RPMI8226 (cell line): ENCODE results near the gene INCA1.
A peak's percentile ranks its signal among the peaks of the same experiment; 100 is the strongest.

Experiments
- DNase-seq: peaks from one replicate; pipeline ENCODE4 v3.0.0-alpha.2; 2015

The INCA1 gene

DNA sequence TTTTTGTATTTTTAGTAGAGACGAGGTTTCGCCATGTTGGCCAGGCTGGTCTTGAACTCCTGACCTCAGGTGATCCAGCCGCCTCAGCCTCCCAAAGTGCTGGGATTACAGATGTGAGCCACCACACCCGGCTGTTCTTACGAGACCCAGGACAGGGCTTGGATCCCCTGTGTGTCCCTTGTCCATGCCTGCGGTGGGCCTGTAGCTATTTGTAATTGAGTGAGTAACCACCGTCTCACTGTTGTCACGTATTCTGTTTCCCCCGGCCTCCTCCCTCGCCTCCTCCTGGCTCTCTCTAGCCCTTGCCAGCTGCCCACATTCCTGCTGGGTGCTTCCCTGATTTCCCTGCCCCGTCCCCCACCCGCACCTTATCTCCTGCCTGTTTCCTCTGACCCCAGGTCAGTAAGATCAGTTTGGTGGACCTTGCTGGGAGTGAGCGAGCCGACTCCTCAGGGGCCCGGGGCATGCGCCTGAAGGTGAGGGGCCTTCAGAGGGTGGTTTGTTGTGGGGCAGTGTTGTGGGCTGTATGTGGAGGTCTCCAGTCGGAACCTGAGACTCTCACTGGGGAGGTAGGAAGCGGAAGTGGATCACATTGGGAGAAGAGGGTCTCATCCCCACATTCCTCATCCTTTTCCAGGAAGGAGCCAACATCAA, 6.0 kb upstream of the INCA1 start:
- no peak for DNase-seq

GRCh38 chr17:5002121-5002788, 4.9 kb upstream of the INCA1 start:
- no peak for DNase-seq

GRCh38 chr17:5000237-5000639, 2.9 kb upstream of the INCA1 start:
- DNase-seq, result no peak

- DNase-seq, result no peak
Observed at GRCh38 chr17:4999430-5000093, 2.2 kb upstream of the INCA1 start.

DNA sequence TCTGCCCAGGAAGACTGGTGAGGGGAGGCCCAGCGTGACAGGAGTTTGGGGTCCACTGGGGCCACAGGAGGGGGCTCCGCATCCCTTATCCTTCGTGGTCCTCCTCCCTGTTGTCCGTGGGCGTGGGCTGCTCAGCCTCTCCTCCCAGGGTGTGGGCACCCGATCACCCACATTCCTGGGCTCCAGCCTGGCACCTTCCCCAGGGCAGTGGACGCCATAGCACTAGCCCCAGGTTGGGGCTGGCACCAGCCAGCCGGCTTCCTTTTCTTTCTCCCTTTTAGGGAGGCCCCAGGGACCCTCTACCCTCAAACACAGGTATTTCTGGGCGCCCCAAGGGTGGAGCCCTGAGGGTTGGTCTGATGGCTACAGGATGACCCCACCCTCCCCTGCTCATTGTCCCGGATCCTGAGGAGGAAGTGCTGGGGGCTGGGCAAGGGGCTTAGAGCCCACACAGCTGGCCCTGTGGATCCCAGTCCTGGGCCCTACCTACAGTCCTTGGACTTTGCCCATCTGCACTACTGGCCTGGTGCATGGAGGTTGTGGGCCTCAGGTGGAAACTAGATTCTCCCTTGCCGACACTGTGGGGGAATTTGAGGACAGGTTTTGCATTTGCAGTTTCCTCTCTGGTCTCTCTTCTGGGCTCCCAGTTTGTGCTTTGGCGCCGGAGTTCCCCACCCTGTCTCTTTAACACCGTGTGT, 1.6 kb upstream of the INCA1 start:
- no peak for DNase-seq

DNA sequence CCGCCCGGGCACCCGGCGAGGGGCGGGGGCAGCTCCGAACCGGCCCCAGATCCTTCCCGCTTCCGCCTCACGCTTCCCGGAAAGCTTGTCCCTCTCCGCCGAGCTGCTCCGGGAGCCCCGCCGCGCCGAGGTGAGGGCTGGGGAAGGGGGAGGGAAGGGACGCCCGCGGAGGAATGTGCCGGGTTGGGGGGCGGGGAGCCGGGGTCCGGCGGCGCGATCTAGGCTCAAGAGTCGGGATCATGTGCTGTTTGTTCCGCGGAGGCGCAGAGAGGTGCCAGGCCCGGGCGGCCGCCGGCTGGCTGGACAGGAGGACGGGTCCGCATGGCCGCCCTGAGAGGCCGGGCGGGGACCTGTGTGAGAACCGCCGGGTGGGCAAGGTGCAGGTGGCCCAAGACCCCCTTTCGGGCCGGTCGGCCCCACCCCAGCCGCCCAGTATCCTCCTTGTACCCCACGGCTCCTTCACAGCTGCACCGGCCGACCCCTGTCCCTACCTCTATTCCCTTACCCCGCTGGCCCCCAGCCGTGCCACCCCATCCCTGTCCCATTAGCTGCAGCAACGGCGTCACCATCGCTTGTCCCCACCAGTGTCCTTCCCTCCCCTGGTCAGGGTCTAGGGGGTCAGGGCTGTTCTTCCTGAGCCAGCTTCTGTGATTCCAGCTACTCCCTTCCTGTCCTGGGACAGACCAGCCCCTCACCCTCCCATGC, 857 bp upstream of the INCA1 start:
- peak; percentile 26 for DNase-seq

DNA sequence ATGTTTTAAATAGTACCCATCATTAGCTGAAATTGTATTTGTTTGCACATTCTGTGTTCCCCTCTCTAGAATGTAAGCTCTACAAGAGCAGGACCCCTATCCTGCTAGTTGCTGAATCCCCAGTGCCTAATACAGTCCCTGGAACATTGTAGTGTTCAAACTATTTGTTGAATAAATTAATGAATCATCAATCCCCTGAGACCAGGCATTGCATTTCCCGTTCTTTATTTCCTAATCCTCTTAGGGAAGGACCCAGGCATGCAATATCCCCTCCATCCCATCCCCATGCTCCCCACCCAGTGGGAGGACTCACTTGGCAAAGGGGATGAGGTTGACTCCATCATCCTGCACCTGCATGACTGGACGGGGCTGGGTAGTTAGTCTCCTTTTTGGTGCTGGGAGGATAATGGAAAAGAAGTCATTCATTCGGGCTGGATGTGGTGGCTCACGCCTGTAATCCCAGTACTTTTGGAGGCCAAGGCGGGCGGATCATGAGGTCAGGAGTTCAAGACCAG, 3.2 kb downstream of the INCA1 start:
- no peak for DNase-seq

DNA sequence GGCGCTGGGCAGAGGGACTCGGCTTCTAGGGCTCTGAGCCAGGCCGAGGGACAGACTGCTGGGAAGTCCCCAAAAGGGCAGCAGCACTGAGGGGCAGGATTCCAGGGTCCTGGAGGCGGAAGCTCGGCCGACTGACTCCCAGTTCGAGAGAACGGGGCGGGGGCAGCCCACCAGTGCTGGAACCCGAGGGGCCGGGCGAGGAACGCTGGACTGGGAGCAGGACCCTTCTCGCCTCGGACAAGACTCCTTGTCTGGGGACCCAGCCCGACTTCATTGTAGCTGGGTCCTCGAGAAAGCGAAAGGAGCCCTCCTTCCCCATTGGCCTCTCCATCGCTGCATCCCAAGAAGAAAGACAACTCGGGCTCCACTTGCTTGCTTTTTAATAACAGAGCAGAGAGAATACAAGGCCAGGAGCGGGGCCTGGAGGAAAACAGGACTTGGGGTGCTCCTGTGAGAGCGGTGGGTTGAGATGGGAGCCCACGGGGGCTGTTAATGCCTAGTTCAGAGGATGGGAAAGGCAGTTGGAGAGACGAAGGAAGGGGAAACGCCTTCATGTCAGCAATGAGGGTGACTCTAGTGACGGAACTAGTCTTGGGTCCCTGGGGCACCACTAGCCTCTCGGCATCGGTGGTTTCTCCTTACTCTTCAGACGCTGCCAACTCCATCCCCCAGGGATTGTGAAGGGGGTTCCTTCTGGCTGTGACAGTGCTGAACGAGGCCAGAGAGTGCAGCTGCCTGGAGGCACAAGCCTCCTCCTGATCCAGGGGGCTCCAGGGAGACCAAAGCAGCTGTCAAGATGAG, 9.4 kb downstream of the INCA1 start:
- DNase-seq, result no peak

- DNase-seq, result peak; percentile 82
Observed at GRCh38 chr17:4986951-4987766, 10.2 kb downstream of the INCA1 start, which contains the start of gene CAMTA2. TSS of gene CAMTA2 (minus strand) at chr17:4987675. CDS start at chr17:4986222, 1,453 bp downstream.

DNA sequence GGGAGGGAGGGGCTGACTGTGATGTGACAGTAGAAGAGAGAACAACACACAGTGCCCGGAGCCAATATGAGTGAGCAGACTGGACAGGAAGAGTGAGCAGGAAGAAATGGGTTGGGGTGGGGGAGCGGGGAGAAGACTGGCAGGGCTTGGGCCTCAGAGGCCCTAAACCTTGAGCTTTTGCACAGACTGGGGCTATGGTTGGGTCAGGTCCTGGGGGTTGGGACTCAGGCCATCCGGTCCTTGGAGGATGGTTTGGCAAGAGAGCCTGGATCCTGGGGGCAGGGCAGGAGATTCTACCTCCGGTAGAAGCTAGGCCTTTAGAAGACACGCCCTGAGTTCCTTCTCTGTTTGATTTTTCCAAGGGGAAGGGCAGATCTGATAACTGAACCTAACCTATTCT, 10.9 kb downstream of the INCA1 start:
- no peak for DNase-seq

GRCh38 chr17:4982305-4982704, 15.0 kb downstream of the INCA1 start:
- DNase-seq, result no peak

DNA sequence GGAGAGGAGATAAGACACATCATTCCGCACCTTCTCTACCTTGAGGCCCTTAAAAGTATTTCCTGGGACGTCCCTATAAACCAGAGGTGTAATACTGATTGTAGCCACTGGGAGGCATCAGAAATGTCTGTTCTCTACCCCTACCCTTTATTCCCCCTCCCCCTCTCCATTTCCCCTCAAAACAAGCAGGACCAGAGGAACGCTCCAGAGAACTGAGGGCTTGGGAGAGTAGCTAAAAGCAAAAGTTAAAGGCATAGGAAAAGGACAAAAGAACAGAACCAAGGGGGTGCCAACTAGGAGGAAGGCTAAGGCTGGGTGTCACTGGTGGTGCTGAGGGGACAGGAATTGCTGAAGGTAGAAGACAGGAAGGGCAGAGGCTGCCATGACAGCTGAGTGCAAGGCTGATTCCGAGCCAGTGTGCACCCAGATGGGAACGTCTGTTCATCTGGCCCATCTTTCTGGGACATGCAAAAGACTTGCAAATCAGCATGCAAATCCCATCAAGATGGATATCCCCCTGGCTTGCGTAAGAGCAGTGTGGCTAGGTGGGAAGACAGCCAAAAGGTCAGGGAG, 16.6 kb downstream of the INCA1 start:
- peak; percentile 52 for DNase-seq

GRCh38 chr17:4978726-4979125, 18.6 kb downstream of the INCA1 start:
- DNase-seq, result no peak

- no peak for DNase-seq
Observed at GRCh38 chr17:4974115-4974670, 23.1 kb downstream of the INCA1 start.

DNA sequence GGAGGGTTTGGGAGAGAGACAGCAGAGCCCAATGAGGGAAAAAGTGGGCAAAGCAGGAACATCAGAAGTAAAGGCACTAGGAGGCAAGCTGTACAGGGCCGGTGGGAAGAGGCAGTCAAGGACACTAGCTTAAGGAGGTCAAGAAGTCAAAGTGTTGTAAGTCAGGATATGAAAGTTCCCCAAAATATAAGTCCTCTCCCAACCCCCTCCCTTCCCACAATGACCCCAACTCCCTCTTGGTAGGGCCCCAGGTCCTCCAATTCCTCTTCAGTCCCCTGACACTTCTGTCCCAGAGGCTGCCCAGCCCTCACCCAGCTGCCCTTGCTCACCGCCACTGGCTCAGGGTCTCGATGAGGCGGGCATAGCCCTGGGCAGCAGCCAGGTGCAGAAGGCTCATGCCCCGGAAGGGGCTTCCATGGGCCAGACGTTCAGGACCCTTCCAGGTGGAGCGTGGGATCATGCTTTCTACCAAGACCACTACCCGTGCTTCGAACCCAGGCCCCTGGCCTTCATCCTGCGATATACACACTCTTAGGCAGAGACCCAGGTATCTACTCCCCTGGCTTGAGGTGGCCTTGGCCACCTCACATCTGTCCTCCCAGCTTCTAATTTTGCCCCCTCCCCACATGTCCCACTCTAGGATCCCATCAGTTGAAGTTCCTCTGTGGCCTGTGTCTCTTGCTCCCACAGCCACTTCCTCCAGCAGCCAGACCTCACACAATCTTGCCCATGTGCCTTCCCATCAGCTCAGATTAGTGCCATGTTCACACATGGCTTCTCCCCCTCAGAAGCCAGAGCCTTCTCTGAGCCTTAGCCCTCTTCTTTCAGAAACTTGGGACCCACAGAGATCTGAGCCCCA, 23.8 kb downstream of the INCA1 start:
- DNase-seq, result no peak

GRCh38 chr17:4972752-4973151, 24.6 kb downstream of the INCA1 start:
- no peak for DNase-seq

DNA sequence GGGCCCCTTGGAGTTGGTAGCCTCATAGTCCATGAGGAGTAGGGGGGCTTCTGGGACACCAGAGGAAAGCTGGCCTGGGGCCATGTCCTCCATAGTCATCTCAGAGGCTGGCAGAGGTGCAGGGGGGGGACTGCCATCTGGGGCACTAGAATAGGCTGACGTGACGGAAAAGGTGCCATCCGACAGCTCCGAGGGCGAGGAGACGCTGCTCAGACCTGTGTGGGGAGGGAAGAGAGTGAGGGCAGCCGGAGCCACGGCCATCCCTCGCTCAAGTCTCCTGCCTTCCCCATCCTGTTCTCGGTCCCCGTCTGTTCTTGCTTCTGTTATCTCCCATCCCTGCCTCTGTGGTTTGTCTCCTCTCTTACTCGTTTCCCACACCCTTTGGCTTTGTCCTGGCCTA, 25.0 kb downstream of the INCA1 start:
- DNase-seq, result no peak

- DNase-seq, result no peak
Observed at GRCh38 chr17:4971826-4972225, 25.5 kb downstream of the INCA1 start.

DNA sequence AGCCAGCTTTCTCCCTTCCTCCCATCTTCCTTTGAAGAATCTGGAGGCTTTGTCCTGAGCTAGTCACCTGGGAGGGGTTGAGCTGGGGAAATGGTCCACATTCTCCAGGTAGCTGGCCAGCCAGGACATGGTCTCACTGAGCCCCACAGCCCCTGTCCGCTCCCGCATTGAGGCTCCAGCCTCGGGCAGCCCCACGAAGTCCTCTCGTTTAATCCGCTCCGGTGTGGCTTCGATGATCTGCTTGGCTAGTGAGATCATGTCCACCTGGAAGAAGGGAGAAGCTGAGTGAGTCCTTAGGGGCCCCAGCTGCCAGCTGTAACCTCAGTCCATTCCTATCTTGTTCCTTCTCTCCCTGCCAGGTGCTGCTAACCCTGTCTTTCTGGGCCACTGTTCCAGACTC, 27.0 kb downstream of the INCA1 start:
- DNase-seq, result no peak
